Neural cell (in vitro differentiated cells): ENCODE results near the gene CYP27A1.

Experiments
- CTCF ChIP-seq: fragments of 450-650 bp; IDR thresholded peaks from 2 replicates; pipeline ENCODE4 v1.5.1; 2014; ENCODE audit warnings: antibody characterized with exemption, mild to moderate bottlenecking, moderate library complexity; ENCODE audit not compliant: poor library complexity, severe bottlenecking
- EZH2 ChIP-seq: fragments of 200-600, 300-800 bp; shearing (Covaris generic), sonication (generic); IDR thresholded peaks from 2 replicates; pipeline ENCODE4 v1.6.1; 2014; ENCODE audit warnings: antibody characterized with exemption, low read length, borderline replicate concordance, mild to moderate bottlenecking; ENCODE audit not compliant: insufficient read depth, poor library complexity, severe bottlenecking
- POLR2AphosphoS5 ChIP-seq: IDR thresholded peaks from 2 replicates; pipeline ENCODE4 v1.6.1; 2012
- RAD21 ChIP-seq: fragments of 450-650 bp; conservative IDR thresholded peaks from 2 replicates; pipeline ENCODE4 v1.6.1; 2014; ENCODE audit warnings: antibody characterized with exemption, mild to moderate bottlenecking, moderate library complexity
- TAF1 ChIP-seq: IDR thresholded peaks from 2 replicates; pipeline ENCODE4 v1.6.1; 2012; ENCODE audit warnings: low read depth

GRCh38 chr2:218852911-218853667 is 71.1 kb downstream of the CYP27A1 start:
- TF ChIP-seq TAF1 (no peak), CTCF (peak; percentile 58), RAD21 (peak; percentile 54), EZH2 (no peak), POLR2AphosphoS5 (no peak)
